ENCODE results near the gene RHBDF2. TPM values are rescaled to one million over a fixed set of nuclear protein-coding genes. Genes with fewer than 3 reads are reported as not detected.

Gene RHBDF2
- total and polyA plus RNA-seq, 2 donors (not counting 1 experiment from before 2014, with no cell fraction given): 288 to 482 TPM

- H3K4me3 ChIP-seq (ENCODE audit: control extremely low read depth in 1 of 5, extremely low read depth in 1 of 5, insufficient read depth in 1 of 5, low read depth in 2 of 5, low read length in 4 of 5): no peak overlapping the region
- ATAC-seq (ENCODE audit: low read depth): no peak
- H3K27ac ChIP-seq (ENCODE audit: low read length in 2 of 2): no peak overlapping the region
- H3K27me3 Mint-ChIP-seq: no peaks in the 10 kb centered on the region
- no peaks in the 10 kb centered on the region for H3K9me3 Mint-ChIP-seq (ENCODE audit: insufficient read depth)
- H3K36me3 ChIP-seq (replicated peaks in 1 of 2; ENCODE audit: control extremely low read depth in 1 of 2, control insufficient read depth in 1 of 2, extremely low read depth in 1 of 2, insufficient read depth in 2 of 2, low read length in 1 of 2): peaks cover 0 to 2% of the 10 kb centered on the region in 2 experiments
- no peaks in the 10 kb centered on the region for H3K9me3 ChIP-seq (ENCODE audit: control extremely low read depth in 1 of 3, control insufficient read depth in 2 of 3, insufficient read depth in 1 of 3, low read length in 2 of 3)
- no CpG with 5 or more reads among the region's 3 CpGs for WGBS (ENCODE audit: insufficient coverage)
- H2AFZ ChIP-seq (ENCODE audit: insufficient read depth, low read depth, low read length, poor library complexity, severe bottlenecking): no peak overlapping the region
- H3K79me2 ChIP-seq (ENCODE audit: control insufficient read depth, insufficient read depth, low read length): peaks cover 85% of the 10 kb centered on the region
- H3K4me3 Mint-ChIP-seq: peak overlapping the region; percentile 44
- peaks cover 59 to 71% of the 10 kb centered on the region in 2 donors for H3K4me1 ChIP-seq (ENCODE audit: control insufficient read depth in 2 of 2, insufficient read depth in 2 of 2, low read length in 2 of 2)
- intact Hi-C loops (cut with micrococcal nuclease): no loop called here
- TF ChIP-seq EZH2 (IDR thresholded peaks at IDR 0.05; ENCODE audit: borderline replicate concordance, insufficient read depth, low read depth, low read length, poor library complexity, severe bottlenecking): no peak
- TF ChIP-seq CTCF (IDR thresholded peaks at IDR 0.05): peak; percentile 61
- peaks cover 73% of the 10 kb centered on the region for H3K4me1 Mint-ChIP-seq
- no peak overlapping the region for H3K9ac ChIP-seq (ENCODE audit: low read length)
- peaks cover 27% of the 10 kb centered on the region for H4K20me1 ChIP-seq (ENCODE audit: control insufficient read depth, insufficient read depth, low read length, poor library complexity, severe bottlenecking)
- H3K4me2 ChIP-seq (replicated peaks; ENCODE audit: low read depth, low read length, poor library complexity, severe bottlenecking): peak overlapping the region; percentile 9
- no peaks in the 10 kb centered on the region for H3K27me3 ChIP-seq (replicated peaks in 1 of 4; ENCODE audit: control extremely low read depth in 1 of 4, control insufficient read depth in 3 of 4, insufficient read depth in 4 of 4, low read length in 3 of 4)
- CTCF ChIA-PET: no interaction called here
- H3K27ac Mint-ChIP-seq: peak overlapping the region; percentile 61
- no peak for DNase-seq
- POLR2A ChIA-PET: no interaction called here
Observed at GRCh38 chr17:76432712-76433336, 68.4 kb downstream of the RHBDF2 start.

- no peaks in the 10 kb centered on the region for H3K27me3 ChIP-seq (replicated peaks in 1 of 4; ENCODE audit: control extremely low read depth in 1 of 4, control insufficient read depth in 3 of 4, insufficient read depth in 4 of 4, low read length in 3 of 4)
- peaks cover 0 to 2% of the 10 kb centered on the region in 2 experiments for H3K36me3 ChIP-seq (replicated peaks in 1 of 2; ENCODE audit: control extremely low read depth in 1 of 2, control insufficient read depth in 1 of 2, extremely low read depth in 1 of 2, insufficient read depth in 2 of 2, low read length in 1 of 2)
- no peak overlapping the region for H2AFZ ChIP-seq (ENCODE audit: insufficient read depth, low read depth, low read length, poor library complexity, severe bottlenecking)
- H3K4me3 ChIP-seq (ENCODE audit: control extremely low read depth in 1 of 5, extremely low read depth in 1 of 5, insufficient read depth in 1 of 5, low read depth in 2 of 5, low read length in 4 of 5): no peak overlapping the region
- CTCF ChIA-PET: interaction anchor here (1.5 kb wide), 1 partner anchor 34 kb away, joined by 4 read pairs; no protein-coding TSS in a partner anchor
- H3K4me1 ChIP-seq (ENCODE audit: control insufficient read depth in 2 of 2, insufficient read depth in 2 of 2, low read length in 2 of 2): peaks cover 66 to 78% of the 10 kb centered on the region in 2 donors
- no peaks in the 10 kb centered on the region for H3K9me3 ChIP-seq (ENCODE audit: control extremely low read depth in 1 of 3, control insufficient read depth in 2 of 3, insufficient read depth in 1 of 3, low read length in 2 of 3)
- TF ChIP-seq CTCF (IDR thresholded peaks at IDR 0.05) (no peak), EZH2 (IDR thresholded peaks at IDR 0.05; ENCODE audit: borderline replicate concordance, insufficient read depth, low read depth, low read length, poor library complexity, severe bottlenecking) (no peak)
- Mint-ChIP-seq H3K27me3 (no peaks in the 10 kb centered on the region), H3K9me3 (ENCODE audit: insufficient read depth) (no peaks in the 10 kb centered on the region), H3K27ac (no peak overlapping the region), H3K4me3 (no peak overlapping the region), H3K4me1 (peaks cover 77% of the 10 kb centered on the region)
- peaks cover 78% of the 10 kb centered on the region for H3K79me2 ChIP-seq (ENCODE audit: control insufficient read depth, insufficient read depth, low read length)
- no peak overlapping the region for H3K27ac ChIP-seq (ENCODE audit: low read length in 2 of 2)
- H4K20me1 ChIP-seq (ENCODE audit: control insufficient read depth, insufficient read depth, low read length, poor library complexity, severe bottlenecking): peaks cover 19% of the 10 kb centered on the region
- no peak overlapping the region for H3K9ac ChIP-seq (ENCODE audit: low read length)
- POLR2A ChIA-PET: no interaction called here
- H3K4me2 ChIP-seq (replicated peaks; ENCODE audit: low read depth, low read length, poor library complexity, severe bottlenecking): no peak overlapping the region
- intact Hi-C loops (cut with micrococcal nuclease): no loop called here
- WGBS (ENCODE audit: insufficient coverage): no CpG with 5 or more reads among the region's 6 CpGs
- no peak for ATAC-seq (ENCODE audit: low read depth)
- DNase-seq: no peak
Observed at GRCh38 chr17:76432004-76432403, 69.2 kb downstream of the RHBDF2 start.

All from B cell (primary cell).